OCI-LY3 (cell line): Measurements from ENCODE around the gene CLEC2A.
A peak's percentile ranks its signal among the peaks of the same experiment; 100 is the strongest.

ENCODE experiments used
- H2AFZ ChIP-seq: fragments of 200-600, 300-600 bp; shearing (Covaris generic); 2 replicates; pipeline ENCODE4 v1.6.0; 2014; ENCODE audit warnings: antibody characterized with exemption, low read depth, low read length
- H3K27ac ChIP-seq: fragments of 200-600, 300-600 bp; sonication (generic); 2 replicates; pipeline ENCODE4 v1.5.1; 2014; ENCODE audit warnings: mild to moderate bottlenecking, low read length, moderate library complexity, mixed read lengths
- H3K27me3 ChIP-seq: fragments of 200-600, 300-600 bp; sonication (generic); 2 replicates; pipeline ENCODE4 v1.6.1; 2014; ENCODE audit warnings: low read depth, low read length, mixed read lengths
- H3K36me3 ChIP-seq: fragments of 200-600, 300-600 bp; sonication (generic); replicated peaks from 2 replicates; pipeline ENCODE3; 2014; ENCODE audit warnings: low read depth, low read length, mixed read lengths
- H3K4me1 ChIP-seq: fragments of 300-600, 200-600 bp; sonication (generic); 2 replicates; pipeline ENCODE4 v1.6.1; 2014; ENCODE audit warnings: low read length, mixed read lengths
- H3K4me2 ChIP-seq: fragments of 200-600, 300-600 bp; sonication (generic); 2 replicates; pipeline ENCODE4 v1.6.1; 2014; ENCODE audit warnings: low read length, mixed read lengths
- H3K4me3 ChIP-seq: fragments of 300-600, 200-600 bp; sonication (generic); 2 replicates; pipeline ENCODE4 v1.5.1; 2014; ENCODE audit warnings: antibody characterized with exemption, mild to moderate bottlenecking, low read length, moderate library complexity
- H3K79me2 ChIP-seq: fragments of 300-600, 200-600 bp; shearing (Covaris generic); 2 replicates; pipeline ENCODE4 v1.6.1; 2014; ENCODE audit warnings: mild to moderate bottlenecking, low read length, mixed read lengths
- H3K9ac ChIP-seq: fragments of 300-600, 200-600 bp; shearing (Covaris generic); 2 replicates; pipeline ENCODE4 v1.6.0; 2014; ENCODE audit warnings: mild to moderate bottlenecking, low read length, moderate library complexity
- H3K9me3 ChIP-seq: fragments of 200-600, 300-600 bp; shearing (Covaris generic); 2 replicates; pipeline ENCODE4 v1.6.1; 2014; ENCODE audit warnings: low read length, mixed read lengths; ENCODE audit not compliant: insufficient read depth
- H4K20me1 ChIP-seq: fragments of 200-600, 300-600 bp; sonication (generic); 2 replicates; pipeline ENCODE4 v1.6.1; 2016; ENCODE audit warnings: low read length, mixed read lengths; ENCODE audit not compliant: insufficient read depth
- EZH2phosphoT487 ChIP-seq: fragments of 200-600 bp; shearing (Covaris generic); IDR thresholded peaks from 2 replicates; pipeline ENCODE4 v1.6.1; 2018; ENCODE audit warnings: antibody characterized with exemption, mixed run types, low read depth
- TF ChIP-seq, protein P1 (sequence below): fragments of 200-600, 300-600 bp; sonication (generic); IDR thresholded peaks from 2 replicates; pipeline ENCODE4 v1.5.1; 2014; ENCODE audit warnings: antibody characterized with exemption, low read length, low read depth

Gene CLEC2A

DNA sequence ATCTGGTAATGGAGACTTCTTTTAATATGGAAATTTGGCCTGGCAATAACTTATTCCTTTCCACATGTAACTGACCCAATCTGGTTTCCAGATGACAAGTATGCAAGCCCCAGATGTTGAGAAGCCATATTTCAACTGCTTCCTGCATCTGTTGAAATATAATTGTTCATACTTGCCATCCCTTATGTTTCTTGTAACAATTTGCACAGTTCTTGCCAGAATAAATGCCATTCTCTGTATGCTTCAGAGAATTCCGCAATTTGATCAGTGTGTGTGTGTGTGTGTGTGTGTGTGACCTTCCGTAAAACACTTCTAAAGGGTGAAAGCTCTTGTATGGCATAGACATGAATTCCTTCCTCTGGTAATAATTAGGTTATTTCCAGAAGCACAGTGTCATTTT is 1.8 kb upstream of the CLEC2A start:
- H3K4me2 ChIP-seq, result no peak overlapping the region
- no peak overlapping the region for H2AFZ ChIP-seq
- H3K9me3 ChIP-seq, result no peaks in the 10 kb centered on the region
- no peak overlapping the region for H3K4me3 ChIP-seq
- H3K79me2 ChIP-seq, result no peaks in the 10 kb centered on the region
- no peak overlapping the region for H3K27ac ChIP-seq
- 0 out of 2 replicates have a peak, but pooled peaks cover 3% of the 10 kb centered on the region for H3K27me3 ChIP-seq
- H4K20me1 ChIP-seq, result no peaks in the 10 kb centered on the region
- TF ChIP-seq, protein P1, sequence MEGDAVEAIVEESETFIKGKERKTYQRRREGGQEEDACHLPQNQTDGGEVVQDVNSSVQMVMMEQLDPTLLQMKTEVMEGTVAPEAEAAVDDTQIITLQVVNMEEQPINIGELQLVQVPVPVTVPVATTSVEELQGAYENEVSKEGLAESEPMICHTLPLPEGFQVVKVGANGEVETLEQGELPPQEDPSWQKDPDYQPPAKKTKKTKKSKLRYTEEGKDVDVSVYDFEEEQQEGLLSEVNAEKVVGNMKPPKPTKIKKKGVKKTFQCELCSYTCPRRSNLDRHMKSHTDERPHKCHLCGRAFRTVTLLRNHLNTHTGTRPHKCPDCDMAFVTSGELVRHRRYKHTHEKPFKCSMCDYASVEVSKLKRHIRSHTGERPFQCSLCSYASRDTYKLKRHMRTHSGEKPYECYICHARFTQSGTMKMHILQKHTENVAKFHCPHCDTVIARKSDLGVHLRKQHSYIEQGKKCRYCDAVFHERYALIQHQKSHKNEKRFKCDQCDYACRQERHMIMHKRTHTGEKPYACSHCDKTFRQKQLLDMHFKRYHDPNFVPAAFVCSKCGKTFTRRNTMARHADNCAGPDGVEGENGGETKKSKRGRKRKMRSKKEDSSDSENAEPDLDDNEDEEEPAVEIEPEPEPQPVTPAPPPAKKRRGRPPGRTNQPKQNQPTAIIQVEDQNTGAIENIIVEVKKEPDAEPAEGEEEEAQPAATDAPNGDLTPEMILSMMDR, result no peak
- no peak for TF ChIP-seq EZH2phosphoT487
- H3K9ac ChIP-seq, result no peak overlapping the region
- peaks cover 9% of the 10 kb centered on the region; the same call in 1 of the 2 replicates for H3K4me1 ChIP-seq
- H3K36me3 ChIP-seq, result no peaks in the 10 kb centered on the region

DNA sequence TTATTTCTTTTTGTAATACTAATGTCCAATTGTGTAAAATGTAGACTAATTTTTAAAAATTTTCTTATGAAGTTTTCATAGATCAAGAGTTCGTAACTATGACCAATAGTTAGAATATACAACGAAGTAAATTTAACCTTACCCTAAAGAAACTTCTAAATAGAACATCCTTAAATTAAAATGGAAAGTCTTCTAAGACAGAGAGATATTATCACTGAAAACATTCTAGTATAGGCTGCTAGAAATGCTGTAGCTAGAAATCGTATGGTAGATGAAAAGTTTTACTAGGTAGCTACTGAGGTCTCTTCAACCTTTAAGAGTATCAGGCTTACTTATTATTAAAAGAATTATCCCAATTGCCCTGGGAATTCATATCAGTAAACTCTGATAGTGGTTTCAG is 925 bp downstream of the CLEC2A start:
- Histone ChIP-seq H3K9me3 (no peaks in the 10 kb centered on the region), H3K4me2 (no peak overlapping the region), H3K4me3 (no peak overlapping the region), H3K27me3 (peaks cover 9% of the 10 kb centered on the region; the same call in 1 of the 2 replicates), H3K36me3 (no peaks in the 10 kb centered on the region), H3K9ac (no peak overlapping the region), H2AFZ (no peak overlapping the region), H3K79me2 (no peaks in the 10 kb centered on the region), H3K27ac (no peak overlapping the region), H4K20me1 (no peaks in the 10 kb centered on the region), H3K4me1 (peaks cover 13% of the 10 kb centered on the region)
- TF ChIP-seq EZH2phosphoT487, result no peak
- TF ChIP-seq, protein P1, result no peak

DNA sequence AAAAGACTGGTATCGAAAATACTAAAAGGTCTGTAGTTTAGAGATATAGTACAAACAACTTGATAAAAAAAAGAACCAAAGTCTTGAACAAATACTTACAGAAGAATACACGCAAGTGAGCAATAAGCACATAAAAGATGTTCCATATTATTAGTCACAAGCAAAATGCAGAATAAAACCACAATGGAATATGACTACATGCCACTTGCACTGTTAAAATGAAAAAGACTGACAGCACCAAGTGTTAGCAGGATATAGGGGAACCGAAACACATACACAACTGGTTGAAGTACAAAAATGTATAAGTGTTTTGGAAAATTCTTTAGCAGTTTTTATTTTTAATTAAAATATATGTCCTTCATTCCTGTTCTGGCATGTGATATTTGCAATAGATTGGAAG is 3.6 kb downstream of the CLEC2A start:
- H3K9me3 ChIP-seq, result no peaks in the 10 kb centered on the region
- no peaks in the 10 kb centered on the region for H3K79me2 ChIP-seq
- H3K4me3 ChIP-seq, result no peak overlapping the region
- H3K27ac ChIP-seq, result no peak overlapping the region
- no peak for TF ChIP-seq EZH2phosphoT487
- TF ChIP-seq, protein P1, result no peak
- H4K20me1 ChIP-seq, result no peaks in the 10 kb centered on the region
- H3K36me3 ChIP-seq, result no peaks in the 10 kb centered on the region
- H2AFZ ChIP-seq, result no peak overlapping the region
- H3K4me2 ChIP-seq, result peak overlapping the region; percentile 30; the same call in 1 of the 2 replicates
- peaks cover 11% of the 10 kb centered on the region; the same call in 1 of the 2 replicates for H3K27me3 ChIP-seq
- no peak overlapping the region for H3K9ac ChIP-seq
- peaks cover 12% of the 10 kb centered on the region for H3K4me1 ChIP-seq

DNA sequence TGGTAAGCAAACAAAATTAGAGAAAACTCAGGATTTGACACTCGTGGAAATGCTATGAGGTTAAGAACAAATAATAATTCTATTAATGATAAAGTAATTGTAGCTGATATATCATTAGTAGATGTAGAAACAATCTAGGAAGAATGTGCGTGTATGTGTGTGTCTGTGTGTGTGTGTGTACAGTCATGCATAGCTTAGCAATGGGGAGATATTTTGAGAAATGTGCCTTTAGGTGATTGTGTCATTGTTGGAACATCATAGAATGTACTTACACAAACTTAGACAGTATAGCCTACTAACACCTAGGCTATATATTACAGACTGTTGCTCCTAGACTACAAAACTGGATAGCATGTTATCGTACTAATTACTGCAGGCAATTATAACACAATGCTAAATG is 5.3 kb downstream of the CLEC2A start:
- Histone ChIP-seq H3K36me3 (no peaks in the 10 kb centered on the region), H4K20me1 (no peaks in the 10 kb centered on the region), H3K27me3 (peaks cover 8% of the 10 kb centered on the region; the same call in 1 of the 2 replicates), H3K4me1 (peaks cover 11% of the 10 kb centered on the region), H3K27ac (no peak overlapping the region), H3K4me3 (no peak overlapping the region), H3K4me2 (no peak overlapping the region), H2AFZ (no peak overlapping the region), H3K9me3 (no peaks in the 10 kb centered on the region), H3K79me2 (no peaks in the 10 kb centered on the region), H3K9ac (no peak overlapping the region)
- no peak for TF ChIP-seq EZH2phosphoT487
- TF ChIP-seq, protein P1, result no peak
